Measurements from ENCODE around the gene MEN1. TPM values are rescaled to one million over a fixed set of nuclear protein-coding genes. Genes with fewer than 3 reads are reported as not detected.

MEN1 gene
- total RNA-seq: 1 to 10 TPM; 7.2 to 9.8 TPM

- Histone ChIP-seq H3K27me3 (no peaks in the 10 kb centered on the region), H3K4me3 (peak within 1 kb of the TSS; percentile 85 to 90), H3K9me3 (no peaks in the 10 kb centered on the region), H3K36me3 (peaks cover 5% of the 10 kb centered on the region), H3K4me1 (peaks cover 0 to 12% of the 10 kb centered on the region in 2 donors), H3K27ac (peak within 1 kb of the TSS; percentile 72 to 80)
- TF ChIP-seq CTCF (IDR thresholded peaks at IDR 0.05): peak in 1 of 2 donors; percentile 22
- peak; percentile 97 for DNase-seq (ENCODE audit: low spot score)
Observed at GRCh38 chr11:64810271-64810890, at the start of gene MEN1. Gene MEN1, minus strand, starts transcription at chr11:64810551. Its CDS starts 442 bp downstream, at chr11:64810109.

DNA sequence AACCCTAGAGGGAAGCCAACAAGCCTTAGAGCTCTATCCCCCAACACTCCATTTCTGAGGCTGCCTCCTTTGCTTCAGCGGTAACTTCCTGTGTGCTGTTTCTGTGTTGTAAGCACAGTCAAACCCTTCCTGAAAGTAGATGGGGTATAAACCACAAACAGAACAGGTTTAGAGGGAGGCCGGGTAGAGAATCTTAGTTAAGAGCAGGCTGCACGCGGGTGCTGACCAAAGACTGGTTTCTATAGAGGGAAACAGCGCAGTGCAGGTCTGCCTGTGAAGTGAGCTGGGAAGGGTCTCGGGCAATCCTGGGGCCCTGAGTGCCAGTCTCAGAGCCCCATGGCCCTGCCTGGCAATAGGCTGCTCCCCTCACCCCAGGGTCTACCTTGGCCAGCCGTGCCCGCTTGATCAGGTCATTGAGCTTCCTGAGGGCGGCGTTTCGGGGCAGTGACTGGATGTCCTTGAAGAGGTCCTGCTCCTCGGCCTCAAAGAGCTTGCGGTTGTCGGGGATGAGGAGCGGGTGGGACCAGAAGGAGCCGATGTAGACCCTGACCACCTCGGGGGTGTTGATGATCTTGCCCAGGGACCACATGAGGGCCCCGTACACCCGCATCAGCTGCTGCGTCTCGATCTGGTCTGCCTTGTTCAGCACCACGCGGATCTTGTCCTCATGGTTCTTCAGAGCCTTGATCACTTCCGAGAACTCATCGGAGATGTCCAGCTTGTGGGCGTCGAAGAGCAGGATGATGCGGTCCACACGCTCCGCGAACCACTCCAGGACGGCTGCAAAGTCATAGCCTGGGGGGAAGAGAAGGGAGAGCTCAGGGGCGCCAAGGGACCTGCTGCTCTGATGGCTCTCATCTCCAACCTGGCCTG, 49.4 kb upstream of the MEN1 start:
- H3K4me3 ChIP-seq: no peak overlapping the region
- DNase-seq (ENCODE audit: low spot score): no peak

DNA sequence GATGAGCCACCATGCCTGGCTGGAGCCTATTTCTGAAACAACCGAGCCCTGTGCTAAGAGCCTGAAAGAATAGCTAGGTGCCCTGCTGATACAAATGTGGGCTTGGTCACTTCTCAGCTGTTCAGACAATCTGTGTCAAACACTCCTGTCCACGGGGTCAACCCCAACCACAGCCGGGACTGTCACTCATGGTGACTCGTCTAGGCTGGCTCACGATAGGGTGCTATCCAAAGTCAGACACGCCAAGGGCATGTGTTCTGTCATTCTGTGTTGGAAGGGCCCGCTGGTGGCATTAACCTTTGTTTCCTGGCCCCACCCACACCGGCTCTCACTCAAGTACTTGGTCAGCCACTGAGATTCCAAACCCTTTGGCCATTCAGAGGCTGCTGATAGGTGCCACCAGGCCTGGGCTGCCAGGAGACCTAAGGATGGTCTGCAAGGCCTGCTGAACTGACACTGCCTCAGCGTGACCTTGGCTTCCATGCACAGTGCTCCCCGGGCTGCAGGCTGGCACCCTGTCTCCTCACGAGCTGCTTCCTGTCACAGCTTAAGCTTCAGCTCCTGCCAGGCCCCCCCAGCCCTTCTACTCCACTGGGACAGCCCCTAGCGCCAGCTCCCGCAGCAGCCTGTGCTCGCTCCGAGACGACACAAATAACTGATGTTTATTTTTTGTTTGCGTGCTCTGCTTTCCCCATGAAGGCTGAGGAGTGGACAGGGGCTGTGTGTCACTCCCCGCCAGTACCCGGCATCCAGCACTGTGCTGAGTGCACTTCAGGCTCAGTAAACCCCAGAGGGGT, 48.3 kb upstream of the MEN1 start:
- H3K36me3 ChIP-seq: peaks cover 27% of the 10 kb centered on the region
- peak overlapping the region; percentile 72 to 87 for H3K27ac ChIP-seq
- no peak overlapping the region for H3K4me3 ChIP-seq
- H3K9me3 ChIP-seq: no peaks in the 10 kb centered on the region
- no peak for DNase-seq (ENCODE audit: low spot score)
- peaks cover 7 to 96% of the 10 kb centered on the region in 2 donors for H3K4me1 ChIP-seq
- no peaks in the 10 kb centered on the region for H3K27me3 ChIP-seq
- TF ChIP-seq CTCF (IDR thresholded peaks at IDR 0.05): no peak

More for the DNA sequence above, 49.4 kb upstream of the MEN1 start:
- no peaks in the 10 kb centered on the region for H3K27me3 ChIP-seq
- H3K9me3 ChIP-seq: no peaks in the 10 kb centered on the region
- peaks cover 17% of the 10 kb centered on the region for H3K36me3 ChIP-seq
- peak overlapping the region; percentile 72 to 87 for H3K27ac ChIP-seq
- no peak for TF ChIP-seq CTCF (IDR thresholded peaks at IDR 0.05)
- peaks cover 7 to 96% of the 10 kb centered on the region in 2 donors for H3K4me1 ChIP-seq

DNA sequence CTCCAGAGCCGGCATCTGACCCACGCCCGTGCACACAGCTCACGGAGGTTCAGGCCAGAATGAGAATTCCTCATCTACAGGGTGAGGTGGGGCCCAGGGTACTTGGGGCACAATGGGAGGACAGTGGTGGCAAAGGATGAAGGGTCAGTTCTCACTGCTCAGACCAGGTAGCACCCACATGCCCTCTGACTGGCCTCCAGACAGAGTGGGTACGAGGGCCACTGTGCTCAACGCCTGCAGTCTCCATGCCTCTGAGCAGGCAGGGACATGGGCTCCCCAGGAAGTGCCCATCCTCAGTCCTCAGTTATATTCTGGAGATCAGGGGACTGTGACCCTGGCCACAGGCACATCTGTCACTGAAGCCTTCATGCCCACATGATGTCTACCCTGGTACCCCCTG, 47.1 kb upstream of the MEN1 start:
- TF ChIP-seq CTCF (IDR thresholded peaks at IDR 0.05): no peak
- Histone ChIP-seq H3K4me1 (peaks cover 7 to 96% of the 10 kb centered on the region in 2 donors), H3K27me3 (no peaks in the 10 kb centered on the region), H3K36me3 (peaks cover 37% of the 10 kb centered on the region), H3K9me3 (no peaks in the 10 kb centered on the region), H3K4me3 (no peak overlapping the region), H3K27ac (peak overlapping the region; percentile 72 to 87)
- DNase-seq (ENCODE audit: low spot score): no peak

- TF ChIP-seq CTCF (IDR thresholded peaks at IDR 0.05): no peak
- H3K4me1 ChIP-seq: peaks cover 7 to 96% of the 10 kb centered on the region in 2 donors
- H3K27ac ChIP-seq: peak overlapping the region; percentile 72 to 87
- no peaks in the 10 kb centered on the region for H3K27me3 ChIP-seq
- no peaks in the 10 kb centered on the region for H3K9me3 ChIP-seq
- H3K4me3 ChIP-seq: no peak overlapping the region
- peaks cover 40% of the 10 kb centered on the region for H3K36me3 ChIP-seq
- DNase-seq (ENCODE audit: low spot score): peak; percentile 94
Observed at GRCh38 chr11:64856382-64857227, 46.3 kb upstream of the MEN1 start.
